K562 (cell line): Measurements from ENCODE around the gene SH3PXD2B.

Experiments used
- ELF1 ChIP-seq: fragments of 200-800 bp; sonication (Bioruptor generic); IDR thresholded peaks from 2 replicates; pipeline ENCODE4 v1.6.1; 2016; ENCODE audit warnings: missing genetic modification characterization, missing compliant biosample characterization
- ETV1 ChIP-seq: fragments of 450-650 bp; conservative IDR thresholded peaks from 2 replicates; pipeline ENCODE4 v1.6.1; 2016; ENCODE audit warnings: missing genetic modification characterization, control low read depth, low read depth, missing compliant biosample characterization
- MAZ ChIP-seq, 2 experiments: fragments of 450-650 bp in 1 of 2; sonication (generic) in 1 of 2; formaldehyde crosslinking; IDR thresholded peaks in 1 of 2; conservative IDR thresholded peaks in 1 of 2; 2 replicates each; pipeline versions ENCODE4 v1.4.0 to v1.5.0; 2020; ENCODE audit warnings: mild to moderate bottlenecking in 1 of 2, missing genetic modification reagents in 1 of 2
- SMAD4 ChIP-seq: fragments of 250-450 bp; sonication (Bioruptor Pico); conservative IDR thresholded peaks from 2 replicates; pipeline ENCODE4 v1.8.0; 2021; ENCODE audit warnings: inconsistent platforms, mild to moderate bottlenecking, moderate library complexity
- SRF ChIP-seq, 2 experiments: fragments of 250-450, 450-650 bp in 1 of 2; sonication (Bioruptor Pico) in 1 of 2; sonication (generic) in 1 of 2; formaldehyde crosslinking; IDR thresholded peaks; 2 replicates each; pipeline versions ENCODE4 v1.5.0 to v1.5.1; 2020 to 2022; ENCODE audit warnings: mild to moderate bottlenecking in 1 of 2, missing genetic modification reagents in 1 of 2
- STAG1 ChIP-seq: sonication (generic); formaldehyde crosslinking; IDR thresholded peaks from 2 replicates; pipeline ENCODE4 v1.5.0; 2020; ENCODE audit warnings: missing genetic modification reagents, borderline replicate concordance
- ZNF184 ChIP-seq: sonication (generic); formaldehyde crosslinking; IDR thresholded peaks from 2 replicates; pipeline ENCODE4 v1.5.0; 2020; ENCODE audit warnings: missing genetic modification reagents
- TF ChIP-seq, protein P1 (sequence below), 2 experiments: fragments of 250-450 bp in 1 of 2; fragments of 450-650 bp in 1 of 2; sonication (Bioruptor Pico) in 1 of 2; IDR thresholded peaks; 2 replicates each; pipeline versions ENCODE4 v1.6.1 to v1.8.0; 2016 to 2021; ENCODE audit warnings: mild to moderate bottlenecking in 2 of 2, moderate library complexity in 2 of 2, missing compliant biosample characterization in 1 of 2, missing genetic modification characterization in 1 of 2
- TF ChIP-seq, protein P2 (sequence below): sonication (generic); formaldehyde crosslinking; IDR thresholded peaks from 2 replicates; pipeline ENCODE4 v1.4.0; 2020; ENCODE audit warnings: mild to moderate bottlenecking, missing genetic modification reagents
- TF ChIP-seq, protein P3 (sequence below): fragments of 250-450 bp; sonication (Bioruptor Pico); IDR thresholded peaks from 2 replicates; pipeline ENCODE4 v1.5.1; 2021; ENCODE audit warnings: mild to moderate bottlenecking

DNA sequence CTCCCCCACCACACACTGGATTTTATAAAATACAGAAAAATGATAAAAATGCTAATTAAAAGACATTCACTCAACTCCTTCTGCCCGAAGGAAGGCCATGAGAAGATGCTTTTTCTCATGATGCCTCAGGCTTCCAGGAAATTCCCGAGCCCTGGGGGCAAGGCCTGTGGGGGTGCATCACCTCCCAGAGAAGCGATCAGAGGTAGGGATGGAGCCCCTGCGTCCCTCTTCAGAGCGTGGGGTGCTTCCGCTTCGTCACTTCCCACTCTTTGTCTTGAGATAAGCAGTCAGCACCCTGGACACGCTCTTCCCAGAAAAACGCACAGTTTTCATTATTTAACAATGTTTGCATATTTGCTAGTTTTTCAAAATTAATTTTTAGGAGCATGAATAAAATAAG lies 33.3 kb upstream of the SH3PXD2B start:
- TF ChIP-seq ETV1 (tag) (no peak), ZNF184 (CRISPR knock-in tag) (no peak), ELF1 (tag) (no peak), SMAD4 (CRISPR knock-in tag) (no peak), MAZ (CRISPR knock-in tag; conservative IDR thresholded peaks at IDR 0.05 in 1 of 2, IDR thresholded peaks at IDR 0.05 in 1 of 2) (no peak), SRF (CRISPR knock-in tag; IDR thresholded peaks at IDR 0.05) (no peak), STAG1 (CRISPR knock-in tag) (no peak)
- TF ChIP-seq, protein P1, sequence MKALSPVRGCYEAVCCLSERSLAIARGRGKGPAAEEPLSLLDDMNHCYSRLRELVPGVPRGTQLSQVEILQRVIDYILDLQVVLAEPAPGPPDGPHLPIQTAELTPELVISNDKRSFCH (CRISPR knock-in tag; IDR thresholded peaks at IDR 0.05), result no peak
- TF ChIP-seq, protein P1 (tag; IDR thresholded peaks at IDR 0.05), result no peak
- TF ChIP-seq, protein P2, sequence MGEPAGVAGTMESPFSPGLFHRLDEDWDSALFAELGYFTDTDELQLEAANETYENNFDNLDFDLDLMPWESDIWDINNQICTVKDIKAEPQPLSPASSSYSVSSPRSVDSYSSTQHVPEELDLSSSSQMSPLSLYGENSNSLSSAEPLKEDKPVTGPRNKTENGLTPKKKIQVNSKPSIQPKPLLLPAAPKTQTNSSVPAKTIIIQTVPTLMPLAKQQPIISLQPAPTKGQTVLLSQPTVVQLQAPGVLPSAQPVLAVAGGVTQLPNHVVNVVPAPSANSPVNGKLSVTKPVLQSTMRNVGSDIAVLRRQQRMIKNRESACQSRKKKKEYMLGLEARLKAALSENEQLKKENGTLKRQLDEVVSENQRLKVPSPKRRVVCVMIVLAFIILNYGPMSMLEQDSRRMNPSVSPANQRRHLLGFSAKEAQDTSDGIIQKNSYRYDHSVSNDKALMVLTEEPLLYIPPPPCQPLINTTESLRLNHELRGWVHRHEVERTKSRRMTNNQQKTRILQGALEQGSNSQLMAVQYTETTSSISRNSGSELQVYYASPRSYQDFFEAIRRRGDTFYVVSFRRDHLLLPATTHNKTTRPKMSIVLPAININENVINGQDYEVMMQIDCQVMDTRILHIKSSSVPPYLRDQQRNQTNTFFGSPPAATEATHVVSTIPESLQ (CRISPR knock-in tag), result no peak
- TF ChIP-seq, protein P3, sequence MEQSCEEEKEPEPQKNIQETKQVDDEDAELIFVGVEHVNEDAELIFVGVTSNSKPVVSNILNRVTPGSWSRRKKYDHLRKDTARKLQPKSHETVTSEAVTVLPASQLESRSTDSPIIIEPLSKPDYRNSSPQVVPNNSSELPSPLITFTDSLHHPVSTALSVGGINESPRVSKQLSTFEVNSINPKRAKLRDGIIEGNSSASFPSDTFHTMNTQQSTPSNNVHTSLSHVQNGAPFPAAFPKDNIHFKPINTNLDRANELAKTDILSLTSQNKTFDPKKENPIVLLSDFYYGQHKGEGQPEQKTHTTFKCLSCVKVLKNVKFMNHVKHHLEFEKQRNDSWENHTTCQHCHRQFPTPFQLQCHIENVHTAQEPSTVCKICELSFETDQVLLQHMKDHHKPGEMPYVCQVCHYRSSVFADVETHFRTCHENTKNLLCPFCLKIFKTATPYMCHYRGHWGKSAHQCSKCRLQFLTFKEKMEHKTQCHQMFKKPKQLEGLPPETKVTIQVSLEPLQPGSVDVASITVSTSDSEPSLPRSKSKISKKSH (CRISPR knock-in tag), result no peak
